K562 (cell line): ENCODE data around the gene TUBB2A. TPM values are rescaled to one million over a fixed set of nuclear protein-coding genes. Genes with fewer than 3 reads are reported as not detected.

Experiments
- C11orf30 ChIP-seq: fragments of 450-650 bp; IDR thresholded peaks from 2 replicates; pipeline ENCODE4 v1.6.1; 2016; ENCODE audit warnings: low read depth, mild to moderate bottlenecking
- E2F3 ChIP-seq: fragments of 250-450 bp; sonication (Bioruptor Pico); IDR thresholded peaks from 2 replicates; pipeline ENCODE4 v1.4.0; 2020; ENCODE audit warnings: mild to moderate bottlenecking
- GATA2 ChIP-seq: sonication (generic); formaldehyde crosslinking; IDR thresholded peaks from 2 replicates; pipeline ENCODE4 v1.4.0; 2020; ENCODE audit warnings: mild to moderate bottlenecking, missing genetic modification reagents
- GATAD2A ChIP-seq: fragments of 450-650 bp; IDR thresholded peaks from 2 replicates; pipeline ENCODE4 v1.6.1; 2017
- HDGF ChIP-seq: fragments of 450-650 bp; IDR thresholded peaks from 2 replicates; pipeline ENCODE4 v1.6.1; 2016
- KDM2B ChIP-seq: fragments of 250-450 bp; sonication (Bioruptor Pico); IDR thresholded peaks from 2 replicates; pipeline ENCODE4 v1.8.0; 2021; ENCODE audit warnings: mild to moderate bottlenecking, moderate library complexity
- KLF10 ChIP-seq: fragments of 250-450 bp; sonication (Bioruptor Pico); IDR thresholded peaks from 2 replicates; pipeline ENCODE4 v1.6.1; 2021; ENCODE audit warnings: matching md5 sums
- L3MBTL2 ChIP-seq: fragments of 450-650 bp; IDR thresholded peaks from 2 replicates; pipeline ENCODE4 v1.6.1; 2016; ENCODE audit warnings: mild to moderate bottlenecking, moderate library complexity
- PCBP2 ChIP-seq: fragments of 200-400 bp; formaldehyde crosslinking; IDR thresholded peaks from 2 replicates; pipeline ENCODE4 v1.6.1; 2018; ENCODE audit warnings: low read length, low read depth, mild to moderate bottlenecking, moderate library complexity; ENCODE audit not compliant: poor library complexity, severe bottlenecking
- TCF3 ChIP-seq: sonication (generic); formaldehyde crosslinking; IDR thresholded peaks from 2 replicates; pipeline ENCODE4 v1.4.0; 2020; ENCODE audit warnings: mild to moderate bottlenecking, missing genetic modification reagents
- ZNF143 ChIP-seq: sonication (generic); formaldehyde crosslinking; IDR thresholded peaks from 2 replicates; pipeline ENCODE4 v1.9.0; 2022; ENCODE audit warnings: mild to moderate bottlenecking, missing genetic modification reagents
- ZNF263 ChIP-seq: sonication (generic); formaldehyde crosslinking; IDR thresholded peaks from 2 replicates; pipeline ENCODE4 v1.8.0; 2022; ENCODE audit warnings: mild to moderate bottlenecking, missing genetic modification reagents, borderline replicate concordance
- ZNF740 ChIP-seq, 3 experiments: fragments of 200-800 bp in 1 of 3; sonication (Bioruptor generic) in 1 of 3; sonication (generic) in 1 of 3; formaldehyde crosslinking in 1 of 3; IDR thresholded peaks; 2 replicates each; pipeline versions ENCODE4 v1.6.1 to v1.8.0; 2016 to 2022; ENCODE audit warnings: mild to moderate bottlenecking in 2 of 3, missing compliant biosample characterization in 2 of 3, missing genetic modification characterization in 2 of 3, missing genetic modification reagents in 1 of 3
- polyA plus RNA-seq, 8 experiments: library from polyadenylated mRNA; depleted of rRNA in 4 of 8; stranded (reverse) in 5 of 8; unstranded in 3 of 8; fragments of >200 nt; fragmentation: Nextera tagmentation in 2 of 8; fragmentation: Illumina TruSeq in 1 of 8; extraction: Ambion mirVana in 2 of 8; extraction: Trizol in 1 of 8; gene quantifications; 2 replicates each; pipeline versions ENCODE4 v1.2.1 to v1.2.3, GENCODE V29; 2011 to 2014; ENCODE audit warnings: inconsistent platforms in 1 of 8, missing spikeins in 1 of 8
- total RNA-seq, 7 experiments: library from RNA; depleted of rRNA in 6 of 7; stranded (reverse); fragments of >200 nt in 6 of 7; fragmentation: Illumina TruSeq in 2 of 7; extraction: Trizol in 2 of 7; gene quantifications; 2 replicates each; pipeline versions ENCODE4 v1.2.1 to v1.2.3, GENCODE V29; 2011 to 2021; ENCODE audit warnings: low replicate concordance in 1 of 7
- TF ChIP-seq, protein P1 (sequence below): fragments of 200-600 bp; sonication (generic); IDR thresholded peaks from one replicate; pipeline ENCODE4 v1.6.1; 2012; ENCODE audit warnings: mild to moderate bottlenecking, low read depth, low read length, inconsistent platforms
- TF ChIP-seq, protein P2 (sequence below): sonication (generic); formaldehyde crosslinking; IDR thresholded peaks from 2 replicates; pipeline ENCODE4 v1.9.0; 2022; ENCODE audit warnings: mild to moderate bottlenecking, missing genetic modification reagents

Gene TUBB2A
- total and polyA plus RNA-seq, 9 of the 15 experiments (the other 6 are each of a cell fraction or from before 2014, with no cell fraction given): 3.6 to 92.1 (median 45.6) TPM

GRCh38 chr6:3157131-3157933 is at the start of gene TUBB2A (continued):
- TF ChIP-seq, protein P1, sequence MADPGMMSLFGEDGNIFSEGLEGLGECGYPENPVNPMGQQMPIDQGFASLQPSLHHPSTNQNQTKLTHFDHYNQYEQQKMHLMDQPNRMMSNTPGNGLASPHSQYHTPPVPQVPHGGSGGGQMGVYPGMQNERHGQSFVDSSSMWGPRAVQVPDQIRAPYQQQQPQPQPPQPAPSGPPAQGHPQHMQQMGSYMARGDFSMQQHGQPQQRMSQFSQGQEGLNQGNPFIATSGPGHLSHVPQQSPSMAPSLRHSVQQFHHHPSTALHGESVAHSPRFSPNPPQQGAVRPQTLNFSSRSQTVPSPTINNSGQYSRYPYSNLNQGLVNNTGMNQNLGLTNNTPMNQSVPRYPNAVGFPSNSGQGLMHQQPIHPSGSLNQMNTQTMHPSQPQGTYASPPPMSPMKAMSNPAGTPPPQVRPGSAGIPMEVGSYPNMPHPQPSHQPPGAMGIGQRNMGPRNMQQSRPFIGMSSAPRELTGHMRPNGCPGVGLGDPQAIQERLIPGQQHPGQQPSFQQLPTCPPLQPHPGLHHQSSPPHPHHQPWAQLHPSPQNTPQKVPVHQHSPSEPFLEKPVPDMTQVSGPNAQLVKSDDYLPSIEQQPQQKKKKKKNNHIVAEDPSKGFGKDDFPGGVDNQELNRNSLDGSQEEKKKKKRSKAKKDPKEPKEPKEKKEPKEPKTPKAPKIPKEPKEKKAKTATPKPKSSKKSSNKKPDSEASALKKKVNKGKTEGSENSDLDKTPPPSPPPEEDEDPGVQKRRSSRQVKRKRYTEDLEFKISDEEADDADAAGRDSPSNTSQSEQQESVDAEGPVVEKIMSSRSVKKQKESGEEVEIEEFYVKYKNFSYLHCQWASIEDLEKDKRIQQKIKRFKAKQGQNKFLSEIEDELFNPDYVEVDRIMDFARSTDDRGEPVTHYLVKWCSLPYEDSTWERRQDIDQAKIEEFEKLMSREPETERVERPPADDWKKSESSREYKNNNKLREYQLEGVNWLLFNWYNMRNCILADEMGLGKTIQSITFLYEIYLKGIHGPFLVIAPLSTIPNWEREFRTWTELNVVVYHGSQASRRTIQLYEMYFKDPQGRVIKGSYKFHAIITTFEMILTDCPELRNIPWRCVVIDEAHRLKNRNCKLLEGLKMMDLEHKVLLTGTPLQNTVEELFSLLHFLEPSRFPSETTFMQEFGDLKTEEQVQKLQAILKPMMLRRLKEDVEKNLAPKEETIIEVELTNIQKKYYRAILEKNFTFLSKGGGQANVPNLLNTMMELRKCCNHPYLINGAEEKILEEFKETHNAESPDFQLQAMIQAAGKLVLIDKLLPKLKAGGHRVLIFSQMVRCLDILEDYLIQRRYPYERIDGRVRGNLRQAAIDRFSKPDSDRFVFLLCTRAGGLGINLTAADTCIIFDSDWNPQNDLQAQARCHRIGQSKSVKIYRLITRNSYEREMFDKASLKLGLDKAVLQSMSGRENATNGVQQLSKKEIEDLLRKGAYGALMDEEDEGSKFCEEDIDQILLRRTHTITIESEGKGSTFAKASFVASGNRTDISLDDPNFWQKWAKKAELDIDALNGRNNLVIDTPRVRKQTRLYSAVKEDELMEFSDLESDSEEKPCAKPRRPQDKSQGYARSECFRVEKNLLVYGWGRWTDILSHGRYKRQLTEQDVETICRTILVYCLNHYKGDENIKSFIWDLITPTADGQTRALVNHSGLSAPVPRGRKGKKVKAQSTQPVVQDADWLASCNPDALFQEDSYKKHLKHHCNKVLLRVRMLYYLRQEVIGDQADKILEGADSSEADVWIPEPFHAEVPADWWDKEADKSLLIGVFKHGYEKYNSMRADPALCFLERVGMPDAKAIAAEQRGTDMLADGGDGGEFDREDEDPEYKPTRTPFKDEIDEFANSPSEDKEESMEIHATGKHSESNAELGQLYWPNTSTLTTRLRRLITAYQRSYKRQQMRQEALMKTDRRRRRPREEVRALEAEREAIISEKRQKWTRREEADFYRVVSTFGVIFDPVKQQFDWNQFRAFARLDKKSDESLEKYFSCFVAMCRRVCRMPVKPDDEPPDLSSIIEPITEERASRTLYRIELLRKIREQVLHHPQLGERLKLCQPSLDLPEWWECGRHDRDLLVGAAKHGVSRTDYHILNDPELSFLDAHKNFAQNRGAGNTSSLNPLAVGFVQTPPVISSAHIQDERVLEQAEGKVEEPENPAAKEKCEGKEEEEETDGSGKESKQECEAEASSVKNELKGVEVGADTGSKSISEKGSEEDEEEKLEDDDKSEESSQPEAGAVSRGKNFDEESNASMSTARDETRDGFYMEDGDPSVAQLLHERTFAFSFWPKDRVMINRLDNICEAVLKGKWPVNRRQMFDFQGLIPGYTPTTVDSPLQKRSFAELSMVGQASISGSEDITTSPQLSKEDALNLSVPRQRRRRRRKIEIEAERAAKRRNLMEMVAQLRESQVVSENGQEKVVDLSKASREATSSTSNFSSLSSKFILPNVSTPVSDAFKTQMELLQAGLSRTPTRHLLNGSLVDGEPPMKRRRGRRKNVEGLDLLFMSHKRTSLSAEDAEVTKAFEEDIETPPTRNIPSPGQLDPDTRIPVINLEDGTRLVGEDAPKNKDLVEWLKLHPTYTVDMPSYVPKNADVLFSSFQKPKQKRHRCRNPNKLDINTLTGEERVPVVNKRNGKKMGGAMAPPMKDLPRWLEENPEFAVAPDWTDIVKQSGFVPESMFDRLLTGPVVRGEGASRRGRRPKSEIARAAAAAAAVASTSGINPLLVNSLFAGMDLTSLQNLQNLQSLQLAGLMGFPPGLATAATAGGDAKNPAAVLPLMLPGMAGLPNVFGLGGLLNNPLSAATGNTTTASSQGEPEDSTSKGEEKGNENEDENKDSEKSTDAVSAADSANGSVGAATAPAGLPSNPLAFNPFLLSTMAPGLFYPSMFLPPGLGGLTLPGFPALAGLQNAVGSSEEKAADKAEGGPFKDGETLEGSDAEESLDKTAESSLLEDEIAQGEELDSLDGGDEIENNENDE: no peak
- TF ChIP-seq GATA2 (CRISPR knock-in tag) (no peak), KLF10 (no peak), ZNF143 (CRISPR knock-in tag) (no peak), GATAD2A (0 out of 2 replicates have a peak, but pooled peaks have one; percentile 70), HDGF (no peak), KDM2B (CRISPR knock-in tag) (peak; percentile 98), PCBP2 (no peak), C11orf30 (no peak), TCF3 (CRISPR knock-in tag) (peak; percentile 43), L3MBTL2 (peak; percentile 87), E2F3 (CRISPR knock-in tag) (0 out of 2 replicates have a peak, but pooled peaks have one; percentile 20), ZNF740 (CRISPR knock-in tag; IDR thresholded peaks at IDR 0.05) (peak; percentile 99), ZNF740 (tag; IDR thresholded peaks at IDR 0.05) (peak in 1 of 2 experiments; percentile 94; a peak in 2 of 4 replicates), ZNF263 (CRISPR knock-in tag) (peak; percentile 68; the same call in 1 of the 2 replicates)
- TF ChIP-seq, protein P2, sequence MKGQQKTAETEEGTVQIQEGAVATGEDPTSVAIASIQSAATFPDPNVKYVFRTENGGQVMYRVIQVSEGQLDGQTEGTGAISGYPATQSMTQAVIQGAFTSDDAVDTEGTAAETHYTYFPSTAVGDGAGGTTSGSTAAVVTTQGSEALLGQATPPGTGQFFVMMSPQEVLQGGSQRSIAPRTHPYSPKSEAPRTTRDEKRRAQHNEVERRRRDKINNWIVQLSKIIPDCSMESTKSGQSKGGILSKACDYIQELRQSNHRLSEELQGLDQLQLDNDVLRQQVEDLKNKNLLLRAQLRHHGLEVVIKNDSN (CRISPR knock-in tag): no peak
